Islet of Langerhans (tissue), 1 donor: ENCODE measurements around the gene AUTS2.

Source experiments
- FAIRE-seq: peaks from one replicate; lab custom pipeline; 2011; peaks lifted over from hg19 to GRCh38; lab: Jason Lieb, UNC

The AUTS2 gene

DNA sequence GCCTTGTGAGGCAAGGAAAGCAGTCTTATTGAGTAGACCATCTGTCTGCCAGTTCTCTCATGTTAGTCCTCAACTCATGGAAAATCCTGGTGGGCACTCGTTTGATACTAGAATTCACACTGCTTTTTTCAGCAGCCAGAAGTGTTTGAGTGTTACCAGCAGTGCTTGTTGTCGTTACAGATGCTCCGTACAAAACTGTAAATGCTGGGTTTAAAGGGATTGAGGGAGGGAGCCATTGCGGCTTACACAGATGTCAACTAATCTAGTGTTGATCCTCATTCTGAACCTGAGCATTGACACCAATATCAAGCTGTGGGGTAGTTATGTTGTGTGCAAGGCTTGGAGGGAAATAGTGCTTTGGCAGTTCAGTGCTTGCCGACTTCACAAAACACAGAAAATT is 348.6 kb downstream of the AUTS2 start:
- no peak for FAIRE-seq

DNA sequence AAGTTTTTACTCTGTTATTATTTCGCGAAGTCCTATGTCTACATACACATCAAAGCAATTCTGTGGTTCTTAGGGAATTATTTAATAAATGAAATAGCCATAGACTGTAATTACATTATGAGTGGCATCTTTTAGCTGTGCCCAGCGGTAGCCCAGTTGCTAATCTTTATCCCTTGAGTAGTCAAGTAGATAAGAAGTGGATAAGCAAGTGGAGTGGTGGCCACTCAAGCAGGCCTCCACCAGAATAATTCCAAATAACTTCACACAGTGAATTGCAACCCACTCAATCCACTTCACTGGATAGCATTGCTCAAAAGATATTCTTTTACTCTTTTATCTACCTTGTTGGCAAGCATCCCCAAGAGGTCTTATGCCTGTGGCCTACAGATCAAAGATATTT is 349.7 kb downstream of the AUTS2 start:
- no peak for FAIRE-seq

- FAIRE-seq: peak; percentile 17
These were observed 350.8 kb downstream of the AUTS2 start for GRCh38 chr7:69949122-69949521.

GRCh38 chr7:69951458-69951857 is 353.2 kb downstream of the AUTS2 start:
- no peak for FAIRE-seq

GRCh38 chr7:69953136-69954067 is 355.1 kb downstream of the AUTS2 start:
- FAIRE-seq: no peak

DNA sequence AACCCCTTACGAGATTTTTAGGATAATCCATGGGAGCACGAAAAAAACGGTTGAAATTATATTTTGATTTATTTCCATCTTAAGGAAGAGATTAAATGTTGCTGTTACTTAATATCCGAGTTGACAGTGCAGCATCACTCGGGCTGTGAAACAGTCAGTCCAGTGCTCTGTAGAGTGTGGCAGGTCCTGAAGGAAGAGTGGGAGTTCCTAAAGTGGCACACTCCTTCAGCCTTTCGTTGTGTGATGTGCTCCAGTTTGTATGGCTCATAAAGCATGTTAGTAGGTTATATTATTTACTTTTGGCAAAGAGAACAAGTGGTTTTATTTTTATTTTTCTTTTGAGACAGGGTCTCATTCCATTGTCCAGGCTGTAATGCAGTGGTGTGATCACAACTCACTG is 358.3 kb downstream of the AUTS2 start:
- FAIRE-seq: no peak

DNA sequence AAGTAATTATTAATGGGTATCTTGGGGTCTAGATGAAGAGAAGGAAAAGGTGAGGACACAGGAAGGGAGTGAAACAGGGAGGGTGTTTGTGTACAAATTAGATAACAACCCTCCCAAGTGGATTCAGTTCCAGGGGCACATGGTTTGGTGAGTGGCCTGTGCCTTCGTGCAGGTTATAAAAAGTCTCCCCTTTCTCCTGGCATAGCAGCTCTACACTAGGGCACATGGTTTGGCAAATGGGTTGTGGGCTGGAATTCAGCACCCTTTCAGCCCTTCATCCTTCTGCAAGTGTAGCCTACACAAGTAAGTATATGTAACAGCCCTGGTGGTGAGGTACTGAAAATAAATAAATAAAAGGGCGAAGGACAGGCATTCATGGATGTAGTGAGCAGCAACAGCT is 359.4 kb downstream of the AUTS2 start:
- FAIRE-seq: no peak

DNA sequence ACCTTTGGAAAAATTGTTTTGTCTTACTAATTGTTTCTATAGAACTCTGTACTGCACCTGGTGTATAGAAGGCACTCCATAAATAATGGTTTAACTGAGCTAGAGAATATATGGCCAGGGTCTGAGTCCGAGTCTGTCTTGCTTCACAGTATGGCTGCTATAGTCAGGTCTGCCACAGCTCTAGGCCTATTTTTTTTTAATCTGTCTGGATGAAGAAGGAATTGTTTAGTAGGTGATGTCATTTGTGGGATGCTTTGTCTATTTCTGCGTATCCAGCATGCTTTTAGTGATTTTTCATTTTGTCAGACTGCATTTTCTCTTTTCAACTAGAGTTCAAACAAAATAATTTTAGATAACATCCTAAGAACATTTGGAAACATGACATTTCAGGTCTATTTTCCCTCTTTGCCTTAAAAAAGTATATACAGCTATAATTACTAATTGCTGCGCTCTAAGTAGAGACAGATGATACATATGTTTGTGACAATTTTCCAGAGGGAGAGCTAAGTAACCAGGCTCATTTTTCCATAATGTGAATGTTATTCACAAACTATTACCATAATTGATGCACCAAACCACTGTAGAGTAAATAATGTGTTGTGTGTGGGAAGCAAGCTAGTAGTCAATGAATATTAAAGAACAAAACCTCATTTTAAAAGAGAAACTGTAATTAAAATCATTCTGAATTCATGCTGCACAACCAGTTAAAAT is 361.7 kb downstream of the AUTS2 start:
- no peak for FAIRE-seq

DNA sequence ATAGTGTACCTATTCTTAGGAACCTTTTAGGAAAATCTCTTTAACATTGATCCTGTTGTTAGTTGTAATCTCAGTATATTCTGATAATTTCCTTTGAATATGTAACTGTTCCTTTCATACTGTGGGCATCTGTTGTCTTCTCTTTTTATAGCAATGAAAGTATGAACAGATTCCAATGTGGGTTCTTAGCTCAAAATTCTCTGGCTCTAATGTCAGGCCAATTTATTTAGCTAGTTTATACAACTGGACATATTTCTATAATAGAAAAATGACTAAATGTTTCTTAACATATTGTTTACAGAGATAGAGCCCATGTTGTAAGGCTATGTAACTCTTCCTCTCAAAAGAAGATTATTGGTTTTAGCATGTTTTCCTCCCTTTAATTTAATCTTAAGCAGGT is 363.2 kb downstream of the AUTS2 start:
- no peak for FAIRE-seq

DNA sequence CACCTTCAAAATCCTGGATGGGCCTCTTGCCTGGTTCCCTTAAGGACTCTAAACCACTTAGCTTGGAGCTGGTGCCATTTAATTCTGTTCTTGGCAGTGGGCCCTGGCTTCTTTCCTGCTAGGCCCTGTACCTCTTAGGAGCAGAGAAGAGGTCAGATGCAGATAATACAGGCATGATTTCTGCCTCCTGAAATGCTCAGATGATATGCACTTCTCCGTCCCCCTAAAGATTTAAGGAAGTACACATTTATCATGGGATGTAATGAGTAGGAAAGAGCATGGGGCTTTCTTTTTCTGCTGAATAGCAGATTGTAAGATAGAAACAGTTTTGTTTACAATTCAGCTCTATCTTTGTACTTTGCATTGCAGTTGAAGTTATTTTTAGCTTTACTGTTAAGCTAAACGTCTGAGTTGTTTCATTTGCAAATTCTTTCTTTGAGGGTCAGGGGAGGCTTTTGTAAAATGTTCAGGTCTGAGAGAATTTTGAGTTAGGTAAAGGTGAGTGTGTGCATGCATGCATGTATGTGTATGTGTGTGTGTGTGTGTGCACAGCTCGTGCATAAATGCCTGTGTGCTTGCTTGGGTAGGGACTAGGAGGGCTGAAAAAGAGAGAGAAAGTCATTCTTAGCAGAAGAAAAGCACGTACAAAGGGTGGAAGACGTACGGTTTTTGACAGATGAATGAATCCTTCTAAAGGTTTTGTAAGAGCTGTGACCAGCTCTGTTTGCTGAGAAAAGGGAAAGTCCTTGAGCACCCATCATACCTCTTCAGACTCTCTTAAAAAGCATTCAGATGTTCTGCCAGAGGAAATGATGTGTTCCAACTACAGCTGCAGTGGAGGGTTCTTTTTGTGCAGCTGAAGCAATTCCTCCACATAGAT is 364.2 kb downstream of the AUTS2 start:
- FAIRE-seq: no peak

DNA sequence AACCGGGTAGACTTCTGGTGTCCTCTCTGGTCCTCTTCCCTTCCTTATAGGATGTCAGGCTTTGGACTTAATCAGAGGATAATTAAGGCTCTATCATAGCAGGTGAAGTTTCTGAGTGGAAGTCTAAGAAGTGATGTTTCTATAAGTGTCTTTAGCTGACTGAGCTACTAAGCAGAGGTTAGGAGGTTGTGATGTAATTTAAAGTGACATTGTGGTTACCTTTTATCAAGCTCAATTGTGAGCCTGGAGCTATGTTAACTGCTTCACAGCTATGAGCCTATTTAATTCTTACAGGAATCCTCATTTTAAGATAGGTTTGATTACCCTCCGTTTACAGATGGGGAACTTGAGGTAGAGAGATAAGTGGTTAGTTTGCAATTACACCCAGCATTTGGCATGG is 365.1 kb downstream of the AUTS2 start:
- no peak for FAIRE-seq

DNA sequence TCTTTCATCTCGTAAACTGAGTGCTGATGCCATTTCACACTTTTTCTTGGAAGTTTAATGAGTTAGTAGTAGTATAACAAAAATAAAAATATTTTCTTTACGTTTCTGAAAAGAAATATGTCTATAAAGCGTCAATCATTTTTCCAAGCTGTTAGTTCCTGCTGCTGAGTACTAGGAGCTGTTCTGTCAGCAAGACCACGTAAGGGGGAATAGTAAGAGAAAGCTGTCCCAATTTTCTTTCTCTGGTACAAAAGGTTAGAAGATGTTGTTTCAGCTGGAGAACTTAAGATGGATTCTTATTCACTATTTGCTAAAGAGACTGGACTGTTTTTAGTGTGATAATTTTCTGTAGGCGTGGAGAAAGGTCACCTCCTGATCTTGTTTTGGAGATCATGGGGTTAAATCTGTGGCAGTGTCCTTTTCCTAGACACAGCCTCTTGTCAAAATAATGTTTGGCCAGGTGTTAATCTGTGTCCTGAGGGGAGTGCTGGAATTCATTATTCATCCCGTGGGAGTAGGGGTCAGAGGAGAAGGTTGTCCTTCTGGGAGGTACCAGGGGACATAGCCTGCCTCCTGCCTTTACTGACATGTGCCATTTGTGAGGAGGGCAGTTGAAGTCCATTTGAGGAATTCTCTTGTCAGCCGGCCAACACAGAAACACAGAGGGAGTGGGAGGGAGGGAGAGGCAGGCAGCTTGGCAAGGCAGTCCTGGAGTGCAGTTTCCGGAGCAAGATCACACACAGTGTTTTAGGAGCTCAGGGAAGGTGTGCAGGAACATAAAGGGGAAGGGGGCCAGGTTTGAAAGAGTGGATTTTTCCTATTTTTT is 368.7 kb downstream of the AUTS2 start:
- FAIRE-seq: no peak

GRCh38 chr7:69967689-69968450 is 369.6 kb downstream of the AUTS2 start:
- no peak for FAIRE-seq

- FAIRE-seq: peak; percentile 55
These were observed 370.8 kb downstream of the AUTS2 start for GRCh38 chr7:69968969-69969556.

GRCh38 chr7:69981646-69982045 is 383.4 kb downstream of the AUTS2 start:
- peak; percentile 84 for FAIRE-seq

DNA sequence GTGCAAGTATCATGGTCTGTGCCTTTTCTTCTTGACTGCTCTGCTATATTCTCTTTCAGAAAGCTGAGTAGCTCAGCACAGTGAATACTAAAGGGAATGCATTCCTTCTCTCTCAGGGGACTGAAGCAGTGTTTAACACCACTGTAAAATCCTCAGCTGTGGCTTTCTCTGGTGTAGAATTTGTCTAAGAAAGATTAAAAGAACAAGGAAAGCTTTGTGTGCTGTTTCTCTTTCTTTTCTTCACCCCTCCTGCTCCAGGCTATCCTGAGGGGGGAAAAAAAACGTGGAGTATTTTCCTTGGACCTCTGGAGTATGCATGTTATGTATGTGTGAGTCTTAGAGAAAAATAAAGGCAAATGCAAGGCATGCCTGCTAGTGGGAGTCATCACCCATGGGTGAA is 383.9 kb downstream of the AUTS2 start:
- no peak for FAIRE-seq

GRCh38 chr7:69989551-69989950 is 391.3 kb downstream of the AUTS2 start:
- FAIRE-seq: no peak

GRCh38 chr7:69992938-69993337 is 394.7 kb downstream of the AUTS2 start:
- no peak for FAIRE-seq

- no peak for FAIRE-seq
These were observed 395.9 kb downstream of the AUTS2 start for GRCh38 chr7:69994218-69994617.

GRCh38 chr7:69994886-69995542 is 396.7 kb downstream of the AUTS2 start:
- FAIRE-seq: no peak
